Ovary (tissue), 3 donors: ENCODE data around the gene UNKL.

Experiments used
- CTCF ChIP-seq, 3 donors: fragments of 450-650 bp in 2 of 3; fragments of 200-600 bp in 1 of 3; IDR thresholded peaks; one replicate each; pipeline versions ENCODE4 v1.5.1 to v1.8.0; 2016 to 2022; ENCODE audit warnings: antibody characterized with exemption in 3 of 3, mild to moderate bottlenecking in 1 of 3
- POLR2A ChIP-seq: fragments of 450-650 bp; IDR thresholded peaks from one replicate; pipeline ENCODE4 v1.6.1; 2017; ENCODE audit warnings: antibody characterized with exemption, mild to moderate bottlenecking, moderate library complexity
- donor health status: DM: no; HTN: no; CAD: no.

GRCh38 chr16:1343428-1344242 is 70.9 kb downstream of the UNKL start:
- no peak for TF ChIP-seq CTCF (IDR thresholded peaks at IDR 0.05)
- TF ChIP-seq POLR2A, result no peak
